Measurements from ENCODE around the gene PTPRB.

- no peak for TF ChIP-seq POLR2A (IDR thresholded peaks at IDR 0.05)
- TF ChIP-seq, protein P1, sequence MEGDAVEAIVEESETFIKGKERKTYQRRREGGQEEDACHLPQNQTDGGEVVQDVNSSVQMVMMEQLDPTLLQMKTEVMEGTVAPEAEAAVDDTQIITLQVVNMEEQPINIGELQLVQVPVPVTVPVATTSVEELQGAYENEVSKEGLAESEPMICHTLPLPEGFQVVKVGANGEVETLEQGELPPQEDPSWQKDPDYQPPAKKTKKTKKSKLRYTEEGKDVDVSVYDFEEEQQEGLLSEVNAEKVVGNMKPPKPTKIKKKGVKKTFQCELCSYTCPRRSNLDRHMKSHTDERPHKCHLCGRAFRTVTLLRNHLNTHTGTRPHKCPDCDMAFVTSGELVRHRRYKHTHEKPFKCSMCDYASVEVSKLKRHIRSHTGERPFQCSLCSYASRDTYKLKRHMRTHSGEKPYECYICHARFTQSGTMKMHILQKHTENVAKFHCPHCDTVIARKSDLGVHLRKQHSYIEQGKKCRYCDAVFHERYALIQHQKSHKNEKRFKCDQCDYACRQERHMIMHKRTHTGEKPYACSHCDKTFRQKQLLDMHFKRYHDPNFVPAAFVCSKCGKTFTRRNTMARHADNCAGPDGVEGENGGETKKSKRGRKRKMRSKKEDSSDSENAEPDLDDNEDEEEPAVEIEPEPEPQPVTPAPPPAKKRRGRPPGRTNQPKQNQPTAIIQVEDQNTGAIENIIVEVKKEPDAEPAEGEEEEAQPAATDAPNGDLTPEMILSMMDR (IDR thresholded peaks at IDR 0.05): no peak
Measured at GRCh38 chr12:70617450-70617849, 19.8 kb downstream of the PTPRB start.
